ENCODE data around the gene SLC22A2.

The SLC22A2 gene

GRCh38 chr6:160207618-160208017, 51.0 kb downstream of the SLC22A2 start:
- DNase-seq (ENCODE audit: low read depth): no peak

GRCh38 chr6:160204710-160205109, 53.9 kb downstream of the SLC22A2 start:
- DNase-seq (ENCODE audit: low read depth): no peak

- DNase-seq (ENCODE audit: low read depth): no peak
Observed at GRCh38 chr6:160203953-160204352, 54.7 kb downstream of the SLC22A2 start.

GRCh38 chr6:160203522-160203921, 55.1 kb downstream of the SLC22A2 start:
- DNase-seq (ENCODE audit: low read depth): no peak

- DNase-seq (ENCODE audit: low read depth): no peak
Observed at GRCh38 chr6:160203076-160203475, 55.5 kb downstream of the SLC22A2 start.

- DNase-seq (ENCODE audit: low read depth): no peak
Observed at GRCh38 chr6:160202411-160202810, 56.2 kb downstream of the SLC22A2 start.

- no peak for DNase-seq (ENCODE audit: low read depth)
Observed at GRCh38 chr6:160201061-160201460, 57.6 kb downstream of the SLC22A2 start.

GRCh38 chr6:160198606-160199211, 59.9 kb downstream of the SLC22A2 start:
- DNase-seq (ENCODE audit: low read depth): no peak

GRCh38 chr6:160197662-160198061, 61.0 kb downstream of the SLC22A2 start:
- no peak for DNase-seq (ENCODE audit: low read depth)

- no peak for DNase-seq (ENCODE audit: low read depth)
Observed at GRCh38 chr6:160194808-160195207, 63.8 kb downstream of the SLC22A2 start.

- no peak for DNase-seq (ENCODE audit: low read depth)
Observed at GRCh38 chr6:160192840-160193239, 65.8 kb downstream of the SLC22A2 start.

- no peak for DNase-seq (ENCODE audit: low read depth)
Observed at GRCh38 chr6:160190973-160191372, 67.6 kb downstream of the SLC22A2 start.

- DNase-seq (ENCODE audit: low read depth): no peak
Observed at GRCh38 chr6:160190081-160190480, 68.5 kb downstream of the SLC22A2 start.

- no peak for DNase-seq (ENCODE audit: low read depth)
Observed at GRCh38 chr6:160188773-160189172, 69.8 kb downstream of the SLC22A2 start.

- no peak for DNase-seq (ENCODE audit: low read depth)
Observed at GRCh38 chr6:160180706-160181105, 77.9 kb downstream of the SLC22A2 start.

GRCh38 chr6:160178271-160178670, 80.3 kb downstream of the SLC22A2 start:
- no peak for DNase-seq (ENCODE audit: low read depth)

- DNase-seq (ENCODE audit: low read depth): no peak
Observed at GRCh38 chr6:160177220-160177619, 81.4 kb downstream of the SLC22A2 start.

- DNase-seq (ENCODE audit: low read depth): no peak
Observed at GRCh38 chr6:160174681-160175080, 83.9 kb downstream of the SLC22A2 start.

- DNase-seq (ENCODE audit: low read depth): no peak
Observed at GRCh38 chr6:160173806-160174527, 84.7 kb downstream of the SLC22A2 start.

GRCh38 chr6:160172704-160173103, 85.9 kb downstream of the SLC22A2 start:
- DNase-seq (ENCODE audit: low read depth): no peak

GRCh38 chr6:160170018-160170680, 88.5 kb downstream of the SLC22A2 start:
- DNase-seq (ENCODE audit: low read depth): no peak

- no peak for DNase-seq (ENCODE audit: low read depth)
Observed at GRCh38 chr6:160167604-160168399, 90.8 kb downstream of the SLC22A2 start.

Measured in activated T-cell treated with anti-CD3 and anti-CD28 coated beads for 48 hours (primary cell).